DLD1 (cell line): Measurements from ENCODE around the gene BTBD2.

Source experiments
- in situ Hi-C: cut with HindIII; loops from 2 replicates; pipeline ENCODE4 v1.10.0; 2017; ENCODE audit warnings: low sequenced_read_pairs

The BTBD2 gene

GRCh38 chr19:2050991-2051772, 35.7 kb upstream of the BTBD2 start, which contains the start of gene MKNK2:
Gene MKNK2, minus strand, starts transcription at chr19:2051244. Its CDS starts 393 bp downstream, at chr19:2050851.
- in situ Hi-C loops, result no loop called here

GRCh38 chr19:2050349-2050990, 35.0 kb upstream of the BTBD2 start:
- in situ Hi-C loops, result no loop called here

- in situ Hi-C loops, result no loop called here
Measured at GRCh38 chr19:2049741-2050348, 34.3 kb upstream of the BTBD2 start.

- in situ Hi-C loops, result no loop called here
Measured at GRCh38 chr19:2048959-2049740, 33.6 kb upstream of the BTBD2 start.

GRCh38 chr19:2048104-2048958, 32.8 kb upstream of the BTBD2 start:
- in situ Hi-C loops, result no loop called here

- in situ Hi-C loops, result no loop called here
Measured at GRCh38 chr19:2047449-2048103, 32.1 kb upstream of the BTBD2 start.

- in situ Hi-C loops, result no loop called here
Measured at GRCh38 chr19:2047076-2047448, 31.5 kb upstream of the BTBD2 start.

GRCh38 chr19:2046046-2046907, 30.8 kb upstream of the BTBD2 start:
- in situ Hi-C loops, result no loop called here

- in situ Hi-C loops, result no loop called here
Measured at GRCh38 chr19:2045501-2046045, 30.1 kb upstream of the BTBD2 start.

GRCh38 chr19:2044709-2045500, 29.4 kb upstream of the BTBD2 start:
- in situ Hi-C loops, result no loop called here

GRCh38 chr19:2043961-2044708, 28.6 kb upstream of the BTBD2 start:
- in situ Hi-C loops, result no loop called here

GRCh38 chr19:2043251-2043641, 27.7 kb upstream of the BTBD2 start:
- in situ Hi-C loops, result no loop called here

GRCh38 chr19:2042485-2043250, 27.2 kb upstream of the BTBD2 start:
- in situ Hi-C loops, result no loop called here

- in situ Hi-C loops, result no loop called here
Measured at GRCh38 chr19:2041683-2042484, 26.4 kb upstream of the BTBD2 start.

GRCh38 chr19:2041433-2041682, 25.8 kb upstream of the BTBD2 start:
- in situ Hi-C loops, result no loop called here
